A549 (cell line): Measurements from ENCODE around the gene ZFPL1. TPM values are rescaled to one million over a fixed set of nuclear protein-coding genes. Genes with fewer than 3 reads are reported as not detected.
A peak's percentile ranks its signal among the peaks of the same experiment; 100 is the strongest.

ENCODE experiments used
- ATAC-seq, 2 experiments: fragments of 200-7000 bp in 1 of 2; fragments of >200 bp in 1 of 2; cut with Nextera tagmentation in 1 of 2; cut with Tn5 transposase in 1 of 2; 3 replicates each; pipeline versions ENCODE4 v1.8.0 to v1.9.1; 2018 to 2020; ENCODE audit warnings: mild to moderate bottlenecking in 1 of 2, moderate library complexity in 1 of 2
- CTCF ChIA-PET: fragments of 300-600 bp; sonication (Branson Sonifier 250); formaldehyde crosslinking; extraction: SDS; loops from one replicate; lab custom pipeline; 2021; ENCODE audit warnings: antibody characterized with exemption, inconsistent platforms; lab: Yijun Ruan, JAX
- POLR2A ChIA-PET: fragments of 350-600 bp; formaldehyde crosslinking; extraction: SDS; loops from one replicate; lab custom pipeline; 2021; ENCODE audit warnings: antibody characterized with exemption, inconsistent platforms; lab: Yijun Ruan, JAX
- DNase-seq, 2 experiments: peaks; one replicate each; pipeline versions ENCODE4 v3.0.0 to v3.0.0-alpha.2; 2011 to 2016; ENCODE audit warnings: low read depth in 1 of 2, low spot score in 1 of 2
- FAIRE-seq: peaks from 2 replicates; lab custom pipeline; 2011; peaks lifted over from hg19 to GRCh38; lab: Jason Lieb, UNC
- H3K27ac ChIP-seq, 2 experiments: fragments of >200 bp; sonication (Bioruptor Twin); formaldehyde crosslinking; 3 replicates each; pipeline ENCODE4 v1.5.1; 2016 to 2017
- H3K4me1 ChIP-seq: fragments of >200 bp; sonication (Bioruptor Twin); formaldehyde crosslinking; 3 replicates; pipeline ENCODE4 v1.6.1; 2016
- H3K4me2 ChIP-seq: fragments of >200 bp; sonication (Bioruptor Twin); formaldehyde crosslinking; 3 replicates; pipeline ENCODE4 v1.6.1; 2016
- H3K4me3 ChIP-seq: fragments of >200 bp; sonication (Bioruptor Twin); formaldehyde crosslinking; 3 replicates; pipeline ENCODE4 v1.5.1; 2016
- H3K9me3 ChIP-seq: fragments of >200 bp; sonication (Bioruptor Twin); formaldehyde crosslinking; 3 replicates; pipeline ENCODE4 v1.6.1; 2016
- BCL3 ChIP-seq: fragments of >200 bp; sonication (Bioruptor Twin); formaldehyde crosslinking; IDR thresholded peaks from 3 replicates; pipeline ENCODE4 v1.6.1; 2016
- CBX2 ChIP-seq: fragments of 200-600 bp; sonication (generic); IDR thresholded peaks from 2 replicates; pipeline ENCODE4 v1.6.1; 2016; ENCODE audit warnings: low read depth, mild to moderate bottlenecking, borderline replicate concordance
- CHD2 ChIP-seq: fragments of 150-350 bp; IDR thresholded peaks from 2 replicates; pipeline ENCODE4 v1.6.1; 2014; ENCODE audit warnings: low read length; ENCODE audit not compliant: partially characterized antibody
- CHD4 ChIP-seq: fragments of 200-600 bp; sonication (generic); IDR thresholded peaks from 2 replicates; pipeline ENCODE4 v1.6.1; 2016; ENCODE audit warnings: antibody characterized with exemption, mild to moderate bottlenecking, borderline replicate concordance
- EP300 ChIP-seq, 2 experiments: fragments of >200 bp; sonication (Bioruptor Twin); formaldehyde crosslinking; IDR thresholded peaks; 2 replicates in 1 of 2; 3 replicates in 1 of 2; pipeline ENCODE4 v1.6.1; 2016 to 2017
- FOSL2 ChIP-seq, 2 experiments: fragments of 450-650 bp in 1 of 2; fragments of >200 bp in 1 of 2; sonication (Bioruptor Twin) in 1 of 2; formaldehyde crosslinking; IDR thresholded peaks; 2 replicates each; pipeline versions ENCODE4 v1.5.0 to v1.6.1; 2016 to 2020; ENCODE audit warnings: mild to moderate bottlenecking in 1 of 2, moderate library complexity in 1 of 2
- HES2 ChIP-seq: fragments of >200 bp; sonication (Bioruptor Twin); formaldehyde crosslinking; IDR thresholded peaks from 2 replicates; pipeline ENCODE4 v1.6.1; 2016
- HEYL ChIP-seq: fragments of 250-450 bp; sonication (Bioruptor Pico); IDR thresholded peaks from 2 replicates; pipeline ENCODE4 v1.8.0; 2021; ENCODE audit warnings: mild to moderate bottlenecking, moderate library complexity
- HMGXB4 ChIP-seq: fragments of 250-450 bp; sonication (Bioruptor Pico); IDR thresholded peaks from 2 replicates; pipeline ENCODE4 v1.5.0; 2021; ENCODE audit warnings: mild to moderate bottlenecking, moderate library complexity, borderline replicate concordance
- HOXA7 ChIP-seq: fragments of 250-450 bp; sonication (Bioruptor Pico); IDR thresholded peaks from 2 replicates; pipeline ENCODE4 v1.5.0; 2020; ENCODE audit warnings: mild to moderate bottlenecking, moderate library complexity
- HOXB5 ChIP-seq: fragments of 250-450 bp; sonication (Bioruptor Pico); IDR thresholded peaks from 2 replicates; pipeline ENCODE4 v1.5.0; 2020; ENCODE audit warnings: mild to moderate bottlenecking, moderate library complexity
- JUN ChIP-seq, 2 experiments: fragments of >200 bp; sonication (Bioruptor Twin); formaldehyde crosslinking; IDR thresholded peaks; 2 replicates in 1 of 2; 3 replicates in 1 of 2; pipeline ENCODE4 v1.6.1; 2016 to 2017
- KDM1A ChIP-seq: fragments of 200-600 bp; sonication (generic); IDR thresholded peaks from 2 replicates; pipeline ENCODE4 v1.6.1; 2016; ENCODE audit warnings: low read depth, mild to moderate bottlenecking
- MAFK ChIP-seq: fragments of 450-650 bp; IDR thresholded peaks from 2 replicates; pipeline ENCODE4 v1.6.1; 2014; ENCODE audit not compliant: partially characterized antibody
- MAX ChIP-seq: IDR thresholded peaks from 2 replicates; pipeline ENCODE4 v1.6.1; 2012
- MAZ ChIP-seq: fragments of 150-350 bp; IDR thresholded peaks from 2 replicates; pipeline ENCODE4 v1.6.1; 2014; ENCODE audit warnings: antibody characterized with exemption, low read depth, low read length, borderline replicate concordance
- MYC ChIP-seq: IDR thresholded peaks from 2 replicates; pipeline ENCODE4 v1.6.1; 2012; ENCODE audit warnings: mild to moderate bottlenecking, inconsistent platforms, low read length, improper control_type of control experiment, borderline replicate concordance
- POLR2A ChIP-seq: IDR thresholded peaks from 2 replicates; pipeline ENCODE4 v1.6.1; 2012; ENCODE audit warnings: mild to moderate bottlenecking, low read length
- POLR2AphosphoS2 ChIP-seq: conservative IDR thresholded peaks from 2 replicates; pipeline ENCODE4 v1.6.1; 2012; ENCODE audit warnings: low read length, improper control_type of control experiment, inconsistent platforms
- RAD21 ChIP-seq, 2 experiments: fragments of >200 bp in 1 of 2; sonication (Bioruptor Twin) in 1 of 2; formaldehyde crosslinking in 1 of 2; IDR thresholded peaks in 1 of 2; conservative IDR thresholded peaks in 1 of 2; 2 replicates in 1 of 2; 3 replicates in 1 of 2; pipeline ENCODE4 v1.6.1; 2012 to 2018; ENCODE audit warnings: inconsistent platforms in 1 of 2
- RARB ChIP-seq: fragments of 250-450 bp; sonication (Bioruptor Pico); IDR thresholded peaks from 2 replicates; pipeline ENCODE4 v1.8.0; 2021; ENCODE audit warnings: mild to moderate bottlenecking, moderate library complexity
- RNF2 ChIP-seq: fragments of 200-600 bp; sonication (generic); IDR thresholded peaks from 2 replicates; pipeline ENCODE4 v1.6.1; 2016; ENCODE audit warnings: low read depth, mild to moderate bottlenecking, antibody characterized with exemption, moderate library complexity, borderline replicate concordance
- SMC3 ChIP-seq: fragments of >200 bp; sonication (Bioruptor Twin); formaldehyde crosslinking; IDR thresholded peaks from 3 replicates; pipeline ENCODE4 v1.6.1; 2018; ENCODE audit warnings: inconsistent platforms
- SREBF2 ChIP-seq: fragments of 450-650 bp; IDR thresholded peaks from 2 replicates; pipeline ENCODE4 v1.6.1; 2014; ENCODE audit warnings: mild to moderate bottlenecking, moderate library complexity
- TP53 ChIP-seq: fragments of 250-450 bp; sonication (Bioruptor Pico); IDR thresholded peaks from 2 replicates; pipeline ENCODE4 v1.5.0; 2021; ENCODE audit warnings: mild to moderate bottlenecking, moderate library complexity
- ZNF302 ChIP-seq: fragments of 250-450 bp; sonication (Bioruptor Pico); IDR thresholded peaks from 2 replicates; pipeline ENCODE4 v1.9.0; 2021; ENCODE audit warnings: inconsistent platforms, mild to moderate bottlenecking, moderate library complexity
- WGBS: methylation state at CpG from one replicate; pipeline ENCODE4 v1.1.6; 2017; ENCODE audit errors: missing lambda C conversion rate; 5-methylcytosine and 5-hydroxymethylcytosine counted together
- polyA plus RNA-seq, 4 experiments: library from polyadenylated mRNA; depleted of rRNA in 3 of 4; stranded (reverse); fragments of >200 nt; fragmentation: RNase III in 1 of 4; extraction: RNeasy Plus Mini Kit Qiagen cat#74134 plus additional on column Dnase treatment in 1 of 4; gene quantifications; 2 replicates in 3 of 4; 3 replicates in 1 of 4; pipeline ENCODE4 v1.2.3, GENCODE V29; 2011 to 2017

Gene ZFPL1
- polyA plus RNA-seq, 2 of the 4 experiments (the other 2 are of a cell fraction) = 30.1 to 31.7 TPM

- no peak for ATAC-seq
- 0 out of 3 replicates have a peak overlapping the region, but pooled peaks have one; percentile 11 for H3K4me2 ChIP-seq
- H3K4me3 ChIP-seq = no peak overlapping the region
- TF ChIP-seq RARB (no peak), POLR2AphosphoS2 (no peak), RAD21 (conservative IDR thresholded peaks at IDR 0.05 in 1 of 2, IDR thresholded peaks at IDR 0.05 in 1 of 2) (no peak), HES2 (no peak), HOXA7 (CRISPR knock-in tag) (no peak), POLR2A (no peak), CHD4 (no peak), KDM1A (no peak), MYC (no peak), EP300 (IDR thresholded peaks at IDR 0.05) (no peak), MAX (no peak), HEYL (CRISPR knock-in tag) (no peak), HMGXB4 (CRISPR knock-in tag) (no peak)
- no peak for FAIRE-seq
- peak overlapping the region in 1 of 2 experiments; percentile 22; a peak in 1 of 6 replicates for H3K27ac ChIP-seq
- peaks cover 29% of the 10 kb centered on the region for H3K4me1 ChIP-seq
- no peaks in the 10 kb centered on the region for H3K9me3 ChIP-seq
- DNase-seq = no peak
- 84% methylated on average over 9 of the region's 9 CpGs for WGBS
- ChIA-PET CTCF (interaction anchor here (0.5 to 5.5 kb wide), 19 partner anchors 9 to 1861 kb away, joined by 3 to 35 read pairs (median 4); partner anchors contain the start of genes ARL2, NAALADL1 and TM7SF2), POLR2A (no interaction called here)
Observed at GRCh38 chr11:65078786-65079342, 5.2 kb upstream of the ZFPL1 start.

- FAIRE-seq = no peak
- POLR2A ChIA-PET = no interaction called here
- ATAC-seq = peak; percentile 4 to 12; a peak in 3 of 6 replicates
- Histone ChIP-seq H3K4me1 (peaks cover 32% of the 10 kb centered on the region), H3K4me2 (peak overlapping the region; percentile 89), H3K4me3 (peak overlapping the region; percentile 82), H3K27ac (peak overlapping the region; percentile 85 to 90), H3K9me3 (no peaks in the 10 kb centered on the region)
- no peak for DNase-seq
- no peak for TF ChIP-seq SMC3
- no peak for TF ChIP-seq HOXB5 (CRISPR knock-in tag)
- TF ChIP-seq SREBF2 = no peak
- TF ChIP-seq CBX2 = no peak
- TF ChIP-seq FOSL2 (IDR thresholded peaks at IDR 0.05) = no peak
- TF ChIP-seq FOSL2 (CRISPR knock-in tag; IDR thresholded peaks at IDR 0.05) = no peak
- no peak for TF ChIP-seq JUN (IDR thresholded peaks at IDR 0.05)
- no peak for TF ChIP-seq HEYL (CRISPR knock-in tag)
- no peak for TF ChIP-seq TP53 (CRISPR knock-in tag)
- no peak for TF ChIP-seq BCL3
- no peak for TF ChIP-seq HES2
- TF ChIP-seq RNF2 = no peak
- TF ChIP-seq MAFK = no peak
- no peak for TF ChIP-seq CHD2
- TF ChIP-seq KDM1A = no peak
- TF ChIP-seq HOXA7 (CRISPR knock-in tag) = no peak
- TF ChIP-seq MAZ = no peak
- TF ChIP-seq EP300 (IDR thresholded peaks at IDR 0.05) = no peak
- TF ChIP-seq ZNF302 (CRISPR knock-in tag) = no peak
- CTCF ChIA-PET = interaction anchor here (0.7 to 2.8 kb wide), 9 partner anchors 11 to 88 kb away, joined by 3 to 12 read pairs (median 4); partner anchors contain the start of genes ARL2, TM7SF2 and ZNHIT2
- 2% methylated on average over 13 of the region's 13 CpGs for WGBS
Observed at GRCh38 chr11:65083134-65083833, 738 bp upstream of the ZFPL1 start.
